Activated CD8-positive, alpha-beta memory T cell treated with anti-CD3 and anti-CD28 coated beads, Interleukin-2, amount 10 ng/mL, durations not matched to agents 7 days and 5 days (primary cell): Measurements from ENCODE around the gene UGT2B15. TPM values are rescaled to one million over a fixed set of nuclear protein-coding genes. Genes with fewer than 3 reads are reported as not detected.
"Not testable (repeated sequence)": the region's sequence is repeated elsewhere in the genome, so short reads cannot be mapped to it uniquely, and the experiment has no call there.

Source experiments
- ATAC-seq: fragments of 150-1000 bp; cut with Tn5 transposase; one replicate; pipeline ENCODE4 v1.10.0; 2021; ENCODE audit warnings: moderate library complexity
- CTCF ChIA-PET: fragments of 350-600 bp; sonication (Branson Sonifier 250); formaldehyde crosslinking; loops from one replicate; lab custom pipeline; 2021; ENCODE audit warnings: antibody characterized with exemption; lab: Charles Lee
- DNase-seq: peaks from one replicate; pipeline ENCODE4 v3.0.0-alpha.2; 2020
- H3K27ac Mint-ChIP-seq: one replicate; pipeline ENCODE4 v1.8.0; 2021; ENCODE audit warnings: mild to moderate bottlenecking, mixed read lengths
- H3K27me3 Mint-ChIP-seq: one replicate; pipeline ENCODE4 v1.8.0; 2021; ENCODE audit warnings: mixed read lengths
- H3K36me3 Mint-ChIP-seq: one replicate; pipeline ENCODE4 v1.8.0; 2021; ENCODE audit warnings: mild to moderate bottlenecking, mixed read lengths
- H3K4me1 Mint-ChIP-seq: one replicate; pipeline ENCODE4 v1.8.0; 2021; ENCODE audit warnings: mixed read lengths
- H3K4me3 Mint-ChIP-seq: one replicate; pipeline ENCODE4 v1.8.0; 2021; ENCODE audit warnings: mild to moderate bottlenecking, moderate library complexity, mixed read lengths
- H3K9me3 Mint-ChIP-seq: one replicate; pipeline ENCODE4 v1.8.0; 2022; ENCODE audit warnings: low read depth, mixed read lengths
- total RNA-seq, 2 experiments: library from RNA; stranded (reverse); gene quantifications; one replicate each; pipeline ENCODE4 v1.2.3, GENCODE V29; 2021

Gene UGT2B15
- not detected for total RNA-seq

DNA sequence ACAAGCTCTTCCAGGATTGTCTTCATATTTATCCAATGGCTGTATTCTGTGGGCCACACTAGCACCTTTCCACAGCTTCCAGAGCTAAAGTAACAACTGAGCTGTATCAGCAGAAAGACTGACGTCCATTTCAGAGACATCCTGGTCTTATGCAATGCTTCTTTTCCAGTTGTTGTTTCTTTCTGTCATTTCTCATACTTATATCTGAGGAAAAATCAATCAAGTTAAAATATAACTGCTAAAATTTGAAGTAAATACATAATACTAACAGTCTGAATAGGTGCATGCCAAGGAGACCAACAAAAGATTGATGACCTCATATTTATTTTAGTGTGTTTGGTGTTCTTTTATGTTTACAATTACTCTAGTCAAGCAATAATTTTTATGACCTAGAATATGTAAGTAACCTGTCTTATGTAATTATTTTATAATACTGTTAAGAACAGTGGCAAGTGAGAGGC is at the start of gene UGT2B15:
Gene UGT2B15 (minus strand): TSS at position 174 of the 461 bp plus-strand sequence. CDS start 34 bp downstream, at position 140.
- H3K4me3 Mint-ChIP-seq, H3K4me1 Mint-ChIP-seq, H3K27me3 Mint-ChIP-seq, H3K9me3 Mint-ChIP-seq, H3K27ac Mint-ChIP-seq, CTCF ChIA-PET, DNase-seq, ATAC-seq, H3K36me3 Mint-ChIP-seq: not testable (repeated sequence)

DNA sequence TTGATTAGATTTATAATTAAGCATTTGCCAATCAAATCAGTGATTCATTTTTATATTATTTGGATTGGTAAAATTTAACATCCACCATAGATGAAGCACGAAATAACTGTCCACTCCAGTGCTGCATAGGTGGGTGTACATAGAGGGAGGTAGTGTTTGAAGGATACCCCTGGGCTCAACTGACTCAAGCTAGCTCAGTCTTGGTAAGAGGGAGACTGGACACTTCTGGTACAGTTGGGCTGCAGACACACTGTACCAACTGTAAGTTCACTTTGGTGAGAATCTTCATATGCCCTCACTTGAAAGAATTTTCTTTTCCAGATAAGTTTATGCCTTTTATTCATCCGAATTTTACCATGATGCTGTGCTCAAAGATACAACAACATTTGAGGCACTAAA is 48.6 kb upstream of the UGT2B15 start:
- ATAC-seq = no peak
- no peak for DNase-seq
- Mint-ChIP-seq H3K27ac (no peak overlapping the region), H3K36me3 (no peaks in the 10 kb centered on the region), H3K9me3 (no peaks in the 10 kb centered on the region), H3K27me3 (no peaks in the 10 kb centered on the region), H3K4me3 (no peak overlapping the region), H3K4me1 (no peaks in the 10 kb centered on the region)
- CTCF ChIA-PET = no interaction called here

GRCh38 chr4:68718447-68719074 is 48.1 kb upstream of the UGT2B15 start:
- DNase-seq = no peak
- no peaks in the 10 kb centered on the region for H3K27me3 Mint-ChIP-seq
- H3K27ac Mint-ChIP-seq = no peak overlapping the region

GRCh38 chr4:68717999-68718398 is 47.5 kb upstream of the UGT2B15 start:
- CTCF ChIA-PET = no interaction called here
- ATAC-seq = no peak

More at GRCh38 chr4:68718447-68719074, 48.1 kb upstream of the UGT2B15 start:
- CTCF ChIA-PET = no interaction called here
- Mint-ChIP-seq H3K36me3 (no peaks in the 10 kb centered on the region), H3K9me3 (no peaks in the 10 kb centered on the region), H3K4me3 (no peak overlapping the region), H3K4me1 (no peaks in the 10 kb centered on the region)
- no peak for ATAC-seq

GRCh38 chr4:68714400-68714799 is 43.9 kb upstream of the UGT2B15 start:
- no peak for DNase-seq
- no peaks in the 10 kb centered on the region for H3K27me3 Mint-ChIP-seq
- H3K9me3 Mint-ChIP-seq = no peaks in the 10 kb centered on the region
- no peaks in the 10 kb centered on the region for H3K36me3 Mint-ChIP-seq
- ATAC-seq = no peak
- no peak overlapping the region for H3K4me3 Mint-ChIP-seq
- CTCF ChIA-PET = no interaction called here
- no peaks in the 10 kb centered on the region for H3K4me1 Mint-ChIP-seq
- no peak overlapping the region for H3K27ac Mint-ChIP-seq

More at GRCh38 chr4:68717999-68718398, 47.5 kb upstream of the UGT2B15 start:
- H3K27me3 Mint-ChIP-seq = no peaks in the 10 kb centered on the region
- H3K4me1 Mint-ChIP-seq = no peaks in the 10 kb centered on the region
- no peak for DNase-seq
- no peaks in the 10 kb centered on the region for H3K9me3 Mint-ChIP-seq
- no peak overlapping the region for H3K27ac Mint-ChIP-seq
- no peak overlapping the region for H3K4me3 Mint-ChIP-seq
- no peaks in the 10 kb centered on the region for H3K36me3 Mint-ChIP-seq

- Mint-ChIP-seq H3K9me3 (no peaks in the 10 kb centered on the region), H3K4me3 (no peak overlapping the region), H3K4me1 (no peaks in the 10 kb centered on the region), H3K36me3 (no peaks in the 10 kb centered on the region), H3K27ac (no peak overlapping the region), H3K27me3 (no peaks in the 10 kb centered on the region)
- CTCF ChIA-PET = no interaction called here
- DNase-seq (no peak), ATAC-seq (no peak)
Observed at GRCh38 chr4:68712207-68712606, 41.8 kb upstream of the UGT2B15 start.

DNA sequence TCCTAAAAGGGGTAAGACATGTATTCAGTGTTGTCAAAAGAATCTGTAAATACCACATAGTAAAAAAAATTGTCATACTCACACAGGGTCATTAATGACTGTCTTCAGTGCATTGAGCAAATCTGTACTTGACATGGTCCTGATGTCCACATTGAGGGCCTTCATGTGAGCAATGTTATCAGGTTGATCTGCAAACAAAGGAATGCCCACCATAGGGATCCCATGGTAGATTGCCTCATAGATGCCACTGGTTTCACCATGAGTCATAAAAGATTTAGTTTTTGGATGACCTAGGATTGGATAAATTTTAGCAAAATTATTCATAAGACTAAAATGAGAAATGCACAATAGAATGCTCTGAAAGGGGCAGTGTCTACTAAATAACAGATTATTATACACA is 38.1 kb upstream of the UGT2B15 start:
- ATAC-seq = no peak
- Mint-ChIP-seq H3K9me3 (no peaks in the 10 kb centered on the region), H3K27me3 (no peaks in the 10 kb centered on the region), H3K4me1 (no peaks in the 10 kb centered on the region), H3K36me3 (no peaks in the 10 kb centered on the region), H3K27ac (no peak overlapping the region), H3K4me3 (no peak overlapping the region)
- CTCF ChIA-PET = no interaction called here
- DNase-seq = no peak

DNA sequence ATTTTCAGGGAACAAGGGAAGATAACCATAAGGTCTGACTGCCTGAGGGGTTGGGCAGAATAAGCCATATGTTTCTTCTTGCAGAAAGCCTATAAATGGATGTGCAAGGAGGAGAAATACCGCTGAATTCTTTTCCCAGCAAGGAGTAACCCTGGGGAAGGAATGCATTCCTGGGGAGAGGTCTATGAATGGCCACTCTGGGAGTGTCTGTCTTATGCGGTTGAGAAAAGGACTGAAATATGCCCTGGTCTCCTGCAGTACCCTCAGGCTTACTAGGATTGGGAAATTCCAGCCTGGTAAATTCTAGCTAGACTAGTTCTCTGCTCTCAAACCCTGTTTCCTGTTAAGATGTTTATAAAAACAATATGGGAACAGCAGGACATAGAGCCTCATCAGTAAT is 32.7 kb upstream of the UGT2B15 start:
- CTCF ChIA-PET, H3K4me3 Mint-ChIP-seq, H3K4me1 Mint-ChIP-seq, DNase-seq, H3K27me3 Mint-ChIP-seq, H3K36me3 Mint-ChIP-seq, H3K27ac Mint-ChIP-seq, ATAC-seq, H3K9me3 Mint-ChIP-seq: not testable (repeated sequence)

- CTCF ChIA-PET = no interaction called here
- Mint-ChIP-seq H3K27me3 (no peaks in the 10 kb centered on the region), H3K36me3 (no peaks in the 10 kb centered on the region), H3K27ac (no peak overlapping the region), H3K4me3 (no peak overlapping the region), H3K9me3 (no peaks in the 10 kb centered on the region), H3K4me1 (no peaks in the 10 kb centered on the region)
- ATAC-seq (no peak), DNase-seq (no peak)
Observed at GRCh38 chr4:68700152-68700551, 29.7 kb upstream of the UGT2B15 start.

- ATAC-seq (no peak), DNase-seq (no peak)
- no peaks in the 10 kb centered on the region for H3K9me3 Mint-ChIP-seq
- CTCF ChIA-PET = no interaction called here
- H3K27me3 Mint-ChIP-seq = no peaks in the 10 kb centered on the region
- H3K36me3 Mint-ChIP-seq = no peaks in the 10 kb centered on the region
- no peak overlapping the region for H3K4me3 Mint-ChIP-seq
- H3K4me1 Mint-ChIP-seq = no peaks in the 10 kb centered on the region
- H3K27ac Mint-ChIP-seq = no peak overlapping the region
Observed at GRCh38 chr4:68693325-68694075, 23.0 kb upstream of the UGT2B15 start.

- Mint-ChIP-seq H3K9me3 (no peaks in the 10 kb centered on the region), H3K36me3 (no peaks in the 10 kb centered on the region), H3K27me3 (no peaks in the 10 kb centered on the region), H3K4me3 (no peak overlapping the region), H3K4me1 (no peaks in the 10 kb centered on the region), H3K27ac (no peak overlapping the region)
- DNase-seq = no peak
- ATAC-seq = no peak
- CTCF ChIA-PET = no interaction called here
Observed at GRCh38 chr4:68691186-68691585, 20.7 kb upstream of the UGT2B15 start.

DNA sequence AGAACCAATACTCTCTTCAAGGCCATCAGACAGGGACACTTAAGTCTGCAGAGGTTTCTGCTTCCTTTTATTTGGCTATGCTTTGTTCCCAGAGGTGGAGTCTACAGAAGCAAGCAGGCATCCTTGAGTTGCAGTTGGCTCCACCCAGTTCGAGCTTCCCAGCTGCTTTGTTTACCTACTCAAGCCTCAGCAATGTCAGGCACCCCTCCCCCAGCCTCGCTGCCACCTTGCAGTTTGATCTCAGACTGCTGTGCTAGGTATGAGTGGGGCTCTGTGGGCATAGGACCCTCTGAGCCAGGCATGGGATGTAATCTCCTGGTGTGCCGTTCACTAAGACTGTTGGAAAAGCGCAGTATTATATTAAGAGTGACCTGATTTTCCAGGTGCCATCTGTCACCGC is 12.6 kb upstream of the UGT2B15 start:
- Mint-ChIP-seq H3K4me1 (no peaks in the 10 kb centered on the region), H3K4me3 (no peak overlapping the region), H3K36me3 (no peaks in the 10 kb centered on the region), H3K9me3 (no peaks in the 10 kb centered on the region), H3K27ac (no peak overlapping the region), H3K27me3 (no peaks in the 10 kb centered on the region)
- no peak for DNase-seq
- no peak for ATAC-seq
- CTCF ChIA-PET = no interaction called here

GRCh38 chr4:68681298-68681697 is 10.8 kb upstream of the UGT2B15 start:
- not testable (repeated sequence) for ATAC-seq, H3K27ac Mint-ChIP-seq, H3K9me3 Mint-ChIP-seq

DNA sequence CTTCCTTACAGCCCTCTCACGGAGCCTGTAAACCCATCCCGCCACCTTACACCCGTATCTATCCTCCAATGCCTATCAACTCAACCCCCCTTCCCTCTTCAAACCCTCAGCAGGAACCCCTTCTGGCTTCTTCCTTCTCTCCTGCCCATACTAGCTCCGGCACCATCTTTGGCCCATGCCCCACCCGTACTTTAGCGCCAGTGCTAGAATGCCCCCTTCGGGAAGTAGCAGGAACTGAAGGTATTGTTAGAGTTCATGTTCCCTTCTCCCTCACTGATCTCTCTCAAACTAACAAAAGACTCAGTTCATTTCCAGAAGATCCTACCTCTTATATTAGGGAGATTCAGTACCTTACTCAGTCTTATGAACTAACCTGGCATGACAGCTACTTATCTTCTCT is 2.7 kb upstream of the UGT2B15 start:
- CTCF ChIA-PET = no interaction called here
- Mint-ChIP-seq H3K27me3 (no peaks in the 10 kb centered on the region), H3K36me3 (no peaks in the 10 kb centered on the region), H3K9me3 (no peaks in the 10 kb centered on the region), H3K4me3 (no peak overlapping the region), H3K27ac (no peak overlapping the region), H3K4me1 (no peaks in the 10 kb centered on the region)
- ATAC-seq (no peak), DNase-seq (no peak)

More at GRCh38 chr4:68681298-68681697, 10.8 kb upstream of the UGT2B15 start:
- DNase-seq, CTCF ChIA-PET, H3K4me3 Mint-ChIP-seq, H3K36me3 Mint-ChIP-seq, H3K27me3 Mint-ChIP-seq, H3K4me1 Mint-ChIP-seq: not testable (repeated sequence)
